LNCaP clone FGC (cell line): ENCODE measurements around the gene EPB41L2.

Experiments
- DNase-seq: peaks from one replicate; pipeline ENCODE4 v3.0.0-alpha.2; 2011; ENCODE audit warnings: low read depth
- H3K4me3 ChIP-seq: 2 replicates; pipeline ENCODE4 v1.5.1; 2011; ENCODE audit warnings: mild to moderate bottlenecking, low read depth, low read length, control low read depth
- CTCF ChIP-seq: IDR thresholded peaks from 2 replicates; pipeline ENCODE4 v1.5.1; 2012; ENCODE audit warnings: mild to moderate bottlenecking; ENCODE audit not compliant: control insufficient read depth, insufficient read depth; ENCODE audit errors: extremely low read depth

Gene EPB41L2

GRCh38 chr6:130833569-130833968 is 229.5 kb downstream of the EPB41L2 start:
- no peak for TF ChIP-seq CTCF
- DNase-seq: no peak
- H3K4me3 ChIP-seq: no peak overlapping the region

- no peak for TF ChIP-seq CTCF
- no peak overlapping the region for H3K4me3 ChIP-seq
- DNase-seq: no peak
These were observed 231.4 kb downstream of the EPB41L2 start for GRCh38 chr6:130831607-130832006.

- no peak for TF ChIP-seq CTCF
- no peak for DNase-seq
- H3K4me3 ChIP-seq: no peak overlapping the region
These were observed 233.6 kb downstream of the EPB41L2 start for GRCh38 chr6:130829333-130829910.

GRCh38 chr6:130827247-130828149 is 235.5 kb downstream of the EPB41L2 start, which contains the start of gene SMLR1:
SMLR1 (plus strand) TSS chr6:130827406; CDS start chr6:130827414, 8 bp downstream.
- H3K4me3 ChIP-seq: no peak within 1 kb of the TSS
- TF ChIP-seq CTCF: no peak
- no peak for DNase-seq

GRCh38 chr6:130826442-130827246 is 236.4 kb downstream of the EPB41L2 start:
- no peak for TF ChIP-seq CTCF
- no peak for DNase-seq
- H3K4me3 ChIP-seq: no peak overlapping the region

GRCh38 chr6:130825772-130826441 is 237.1 kb downstream of the EPB41L2 start:
- DNase-seq: no peak
- no peak overlapping the region for H3K4me3 ChIP-seq
- TF ChIP-seq CTCF: no peak
